IgD-negative memory B cell (primary cell): ENCODE measurements around the gene BBOX1. TPM values are rescaled to one million over a fixed set of nuclear protein-coding genes. Genes with fewer than 3 reads are reported as not detected.

Experiments
- H3K27ac Mint-ChIP-seq, 3 donors: one replicate each; pipeline ENCODE4 v1.8.0; 2020 to 2022; ENCODE audit warnings: mild to moderate bottlenecking in 3 of 3, mixed read lengths in 3 of 3, moderate library complexity in 1 of 3
- H3K27me3 Mint-ChIP-seq: one replicate; pipeline ENCODE4 v1.8.0; 2021; ENCODE audit warnings: mixed read lengths
- H3K36me3 Mint-ChIP-seq: one replicate; pipeline ENCODE4 v1.8.0; 2020; ENCODE audit warnings: mild to moderate bottlenecking, mixed read lengths
- H3K4me1 Mint-ChIP-seq, 3 donors: one replicate each; pipeline ENCODE4 v1.8.0; 2020 to 2022; ENCODE audit warnings: mixed read lengths in 3 of 3, mild to moderate bottlenecking in 1 of 3
- H3K4me3 Mint-ChIP-seq, 4 donors: one replicate each; pipeline ENCODE4 v1.8.0; 2020 to 2022; ENCODE audit warnings: mild to moderate bottlenecking in 4 of 4, mixed read lengths in 4 of 4, moderate library complexity in 3 of 4
- H3K9me3 Mint-ChIP-seq, 3 donors: one replicate each; pipeline ENCODE4 v1.8.0; 2020 to 2021; ENCODE audit warnings: mixed read lengths in 3 of 3, mild to moderate bottlenecking in 1 of 3
- polyA plus RNA-seq: library from polyadenylated mRNA; unstranded; fragments of 300-500 nt; fragmentation: Illumina TruSeq; gene quantifications from one replicate; pipeline ENCODE4 v1.2.3, GENCODE V29; 2021

Gene BBOX1
- polyA plus RNA-seq, 1 donor from 2014 or later = not detected

- Mint-ChIP-seq H3K4me1 (no peaks in the 10 kb centered on the region), H3K27me3 (no peaks in the 10 kb centered on the region), H3K27ac (no peak overlapping the region), H3K9me3 (peaks cover 3 to 5% (median 4%) of the 10 kb centered on the region in 3 donors), H3K4me3 (no peak overlapping the region), H3K36me3 (no peaks in the 10 kb centered on the region)
These were observed 14.6 kb downstream of the BBOX1 start for GRCh38 chr11:27055065-27055682.

GRCh38 chr11:27057091-27057780, 16.6 kb downstream of the BBOX1 start:
- peaks cover 4 to 5% (median 4%) of the 10 kb centered on the region in 3 donors for H3K9me3 Mint-ChIP-seq
- H3K36me3 Mint-ChIP-seq = no peaks in the 10 kb centered on the region
- no peaks in the 10 kb centered on the region for H3K4me1 Mint-ChIP-seq
- H3K27me3 Mint-ChIP-seq = no peaks in the 10 kb centered on the region
- no peak overlapping the region for H3K27ac Mint-ChIP-seq
- no peak overlapping the region for H3K4me3 Mint-ChIP-seq

- H3K27ac Mint-ChIP-seq = no peak overlapping the region
- H3K4me1 Mint-ChIP-seq = no peaks in the 10 kb centered on the region
- peaks cover 4 to 5% (median 4%) of the 10 kb centered on the region in 3 donors for H3K9me3 Mint-ChIP-seq
- H3K36me3 Mint-ChIP-seq = no peaks in the 10 kb centered on the region
- H3K27me3 Mint-ChIP-seq = no peaks in the 10 kb centered on the region
- H3K4me3 Mint-ChIP-seq = no peak overlapping the region
These were observed 17.8 kb downstream of the BBOX1 start for GRCh38 chr11:27058456-27058855.

GRCh38 chr11:27059431-27059830, 18.8 kb downstream of the BBOX1 start:
- Mint-ChIP-seq H3K4me3 (no peak overlapping the region), H3K27me3 (no peaks in the 10 kb centered on the region), H3K9me3 (peaks cover 4 to 5% (median 4%) of the 10 kb centered on the region in 3 donors)

DNA sequence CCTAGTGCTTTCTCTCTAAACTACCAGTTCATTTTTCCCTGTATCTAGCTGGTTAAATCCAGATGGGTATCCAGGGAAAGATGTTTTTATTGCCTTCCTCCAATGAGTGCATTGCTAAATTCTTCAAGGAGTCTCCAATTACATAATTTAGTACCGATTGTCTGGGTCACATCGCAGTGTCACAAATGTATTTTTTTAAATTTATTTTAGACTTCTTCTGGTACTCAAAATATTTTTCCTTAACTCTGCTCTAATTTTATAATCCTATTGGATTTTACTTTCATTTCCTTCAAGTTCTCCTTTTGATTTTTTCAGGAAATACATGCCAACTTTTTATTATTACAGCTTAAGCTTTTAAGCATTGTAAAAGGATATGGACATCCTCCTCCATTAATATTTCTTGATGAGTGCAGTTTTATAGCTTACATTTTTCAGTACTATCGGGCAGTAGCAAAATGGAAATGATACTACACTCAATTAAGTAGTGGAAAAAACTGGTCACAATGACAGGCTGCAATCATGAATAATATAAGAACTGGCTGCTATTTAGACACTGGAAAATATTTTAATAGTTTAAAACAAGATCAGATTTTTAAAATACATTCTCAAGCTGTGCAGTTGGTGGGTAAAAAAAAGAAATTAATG, 20.3 kb downstream of the BBOX1 start:
- no peaks in the 10 kb centered on the region for H3K27me3 Mint-ChIP-seq
- no peaks in the 10 kb centered on the region for H3K36me3 Mint-ChIP-seq
- H3K4me1 Mint-ChIP-seq = no peaks in the 10 kb centered on the region
- H3K9me3 Mint-ChIP-seq = peaks cover 3 to 5% (median 4%) of the 10 kb centered on the region in 3 donors
- H3K4me3 Mint-ChIP-seq = no peak overlapping the region
- no peak overlapping the region for H3K27ac Mint-ChIP-seq

More at GRCh38 chr11:27059431-27059830, 18.8 kb downstream of the BBOX1 start:
- H3K4me1 Mint-ChIP-seq = no peaks in the 10 kb centered on the region
- H3K27ac Mint-ChIP-seq = no peak overlapping the region
- no peaks in the 10 kb centered on the region for H3K36me3 Mint-ChIP-seq

- H3K9me3 Mint-ChIP-seq = peaks cover 3 to 5% (median 4%) of the 10 kb centered on the region in 3 donors
- H3K4me1 Mint-ChIP-seq = no peaks in the 10 kb centered on the region
- no peaks in the 10 kb centered on the region for H3K27me3 Mint-ChIP-seq
- no peak overlapping the region for H3K4me3 Mint-ChIP-seq
- H3K27ac Mint-ChIP-seq = no peak overlapping the region
- no peaks in the 10 kb centered on the region for H3K36me3 Mint-ChIP-seq
These were observed 20.8 kb downstream of the BBOX1 start for GRCh38 chr11:27061461-27061821.

DNA sequence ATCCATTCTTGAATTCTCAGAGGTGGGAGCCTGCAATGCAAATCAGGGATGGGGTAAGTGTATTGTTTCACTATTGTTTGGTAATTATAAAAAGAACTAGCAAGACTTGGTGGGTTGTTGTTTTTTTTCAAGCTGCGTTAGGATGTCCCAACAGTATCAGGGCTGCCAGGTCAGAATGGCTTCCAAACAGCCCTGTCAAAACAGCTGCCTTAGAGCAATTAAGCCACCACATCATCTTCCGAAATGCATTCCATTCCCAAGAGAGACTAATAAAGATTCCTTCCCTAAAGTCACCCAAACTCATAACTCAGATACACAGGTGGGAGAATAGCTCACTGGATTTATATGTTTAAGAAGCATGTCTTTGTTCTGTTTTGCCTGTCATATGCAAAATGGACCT, 23.5 kb downstream of the BBOX1 start:
- H3K4me3 Mint-ChIP-seq = no peak overlapping the region
- no peak overlapping the region for H3K27ac Mint-ChIP-seq
- no peaks in the 10 kb centered on the region for H3K4me1 Mint-ChIP-seq
- H3K27me3 Mint-ChIP-seq = no peaks in the 10 kb centered on the region
- H3K9me3 Mint-ChIP-seq = peaks cover 3 to 6% (median 3%) of the 10 kb centered on the region in 3 donors
- no peaks in the 10 kb centered on the region for H3K36me3 Mint-ChIP-seq

DNA sequence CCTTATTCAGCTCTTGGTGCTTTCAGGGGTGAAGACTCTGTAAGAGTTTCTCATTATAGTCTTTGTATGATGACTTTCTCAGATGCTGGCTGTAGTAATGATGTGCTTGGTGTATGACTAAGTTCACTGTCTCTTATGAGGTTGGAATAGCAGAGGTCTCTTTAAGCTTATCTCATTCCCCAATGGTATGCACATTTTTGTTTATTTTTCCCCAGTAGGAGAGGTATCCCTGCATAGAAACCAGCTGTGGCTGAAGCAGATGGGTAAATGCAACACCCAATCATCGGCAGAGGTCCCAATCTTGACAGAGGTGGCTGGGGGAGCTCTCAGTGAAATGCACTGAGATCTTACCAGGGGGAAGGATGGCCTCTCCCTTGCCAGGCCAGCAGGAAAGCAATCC, 34.6 kb downstream of the BBOX1 start:
- Mint-ChIP-seq H3K27me3 (peaks cover 1% of the 10 kb centered on the region), H3K4me1 (peaks cover 0 to 1% (median 0%) of the 10 kb centered on the region in 3 donors), H3K27ac (no peak overlapping the region), H3K36me3 (peaks cover 2% of the 10 kb centered on the region), H3K4me3 (no peak overlapping the region), H3K9me3 (peaks cover 0 to 8% (median 7%) of the 10 kb centered on the region in 3 donors)

DNA sequence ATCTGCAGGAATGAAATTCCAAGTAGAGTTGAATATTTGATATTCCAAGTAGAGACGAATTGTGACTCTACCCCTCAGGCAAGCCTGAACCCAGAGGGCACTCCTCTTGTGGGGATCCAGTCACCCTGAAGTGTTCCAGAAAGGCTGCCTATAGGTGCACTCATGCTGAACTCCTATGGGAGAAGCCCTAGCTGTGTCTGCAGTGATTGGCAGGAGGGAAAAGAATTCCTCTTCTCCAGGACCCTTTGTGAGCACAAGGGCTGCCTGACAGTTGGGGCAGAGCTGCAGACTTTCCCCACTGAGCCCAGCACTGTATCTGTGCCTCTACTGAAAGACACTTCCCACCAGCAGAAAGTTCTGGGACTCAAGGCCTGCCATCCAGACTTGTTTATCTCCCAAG, 35.0 kb downstream of the BBOX1 start:
- Mint-ChIP-seq H3K4me3 (no peak overlapping the region), H3K36me3 (peaks cover 2% of the 10 kb centered on the region), H3K9me3 (peaks cover 0 to 8% (median 2%) of the 10 kb centered on the region in 3 donors), H3K27me3 (no peaks in the 10 kb centered on the region), H3K4me1 (peaks cover 0 to 1% (median 0%) of the 10 kb centered on the region in 3 donors), H3K27ac (no peak overlapping the region)

DNA sequence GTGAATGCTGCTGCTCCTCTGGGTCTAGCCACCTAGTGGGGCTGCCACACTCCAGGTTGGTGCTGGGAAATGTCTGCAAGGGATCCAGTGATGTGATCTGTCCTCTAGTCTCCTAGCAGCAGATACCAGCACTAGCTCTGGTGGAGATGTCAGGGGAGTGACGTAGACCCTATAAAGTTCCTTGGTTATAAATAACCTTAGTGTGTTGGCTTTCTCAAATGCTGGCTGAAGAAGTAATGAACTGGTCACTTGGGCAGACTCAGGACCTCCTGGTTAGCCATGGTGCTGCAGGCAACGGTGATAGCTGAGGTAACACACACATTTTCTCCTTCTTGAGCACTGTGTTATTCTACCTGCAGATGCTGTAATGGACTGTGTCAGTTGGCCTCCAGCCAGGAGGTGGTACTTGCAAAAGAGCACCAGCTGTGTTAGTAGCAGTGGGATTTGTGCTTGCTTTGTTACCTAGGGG, 35.5 kb downstream of the BBOX1 start:
- H3K4me3 Mint-ChIP-seq = no peak overlapping the region
- peaks cover 0 to 8% (median 2%) of the 10 kb centered on the region in 3 donors for H3K9me3 Mint-ChIP-seq
- H3K36me3 Mint-ChIP-seq = peaks cover 2% of the 10 kb centered on the region
- H3K4me1 Mint-ChIP-seq = peaks cover 0 to 1% (median 0%) of the 10 kb centered on the region in 3 donors
- no peak overlapping the region for H3K27ac Mint-ChIP-seq
- H3K27me3 Mint-ChIP-seq = no peaks in the 10 kb centered on the region

- Mint-ChIP-seq H3K27ac (no peak overlapping the region), H3K9me3 (peaks cover 0 to 5% (median 4%) of the 10 kb centered on the region in 3 donors), H3K4me1 (peaks cover 0 to 1% (median 0%) of the 10 kb centered on the region in 3 donors), H3K36me3 (peaks cover 2% of the 10 kb centered on the region), H3K27me3 (no peaks in the 10 kb centered on the region), H3K4me3 (no peak overlapping the region)
These were observed 40.4 kb downstream of the BBOX1 start for GRCh38 chr11:27081056-27081455.

DNA sequence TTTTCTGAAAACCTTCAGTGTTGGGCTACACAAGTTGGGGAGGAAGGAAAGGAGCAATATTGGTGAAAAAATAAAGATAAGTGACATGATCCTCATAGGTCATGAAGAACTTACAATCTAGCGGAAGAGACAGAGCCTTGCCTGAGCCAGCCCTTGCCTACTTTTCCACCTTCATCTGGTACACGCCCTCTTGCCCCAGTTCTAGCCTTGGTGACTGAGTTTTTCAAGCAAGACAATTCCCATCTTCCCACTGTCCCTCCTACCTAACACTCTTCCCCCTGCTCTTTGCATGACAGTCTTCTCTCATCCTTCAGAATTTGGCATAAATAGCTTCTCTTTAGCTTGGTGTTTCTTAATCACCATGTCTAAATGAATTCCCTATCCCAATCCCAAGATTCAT, 42.6 kb downstream of the BBOX1 start:
- H3K4me1 Mint-ChIP-seq = no peaks in the 10 kb centered on the region
- no peak overlapping the region for H3K27ac Mint-ChIP-seq
- peaks cover 2% of the 10 kb centered on the region for H3K36me3 Mint-ChIP-seq
- no peaks in the 10 kb centered on the region for H3K27me3 Mint-ChIP-seq
- peaks cover 0 to 2% (median 0%) of the 10 kb centered on the region in 3 donors for H3K9me3 Mint-ChIP-seq
- no peak overlapping the region for H3K4me3 Mint-ChIP-seq

DNA sequence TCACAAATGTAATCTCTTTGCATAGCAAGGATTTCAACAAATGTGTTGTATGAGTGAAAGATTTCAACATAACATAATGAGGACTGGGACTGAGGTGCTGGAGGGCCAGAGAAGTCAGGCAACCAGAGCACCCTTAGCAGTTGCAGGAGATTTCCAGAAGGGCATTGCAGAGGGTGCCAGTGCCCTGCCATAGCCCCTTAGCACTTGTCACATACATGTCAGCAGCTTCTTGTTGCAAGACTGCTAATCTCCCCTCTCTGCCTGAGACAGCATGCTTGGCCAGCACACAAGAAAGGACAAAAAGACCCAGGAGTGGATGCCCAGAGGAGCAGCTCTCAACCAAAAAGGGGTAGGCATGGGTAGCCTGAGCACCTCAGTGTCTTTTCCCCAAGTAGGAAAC, 43.2 kb downstream of the BBOX1 start:
- H3K4me3 Mint-ChIP-seq = no peak overlapping the region
- H3K9me3 Mint-ChIP-seq = peaks cover 0 to 2% (median 0%) of the 10 kb centered on the region in 3 donors
- H3K36me3 Mint-ChIP-seq = peaks cover 2% of the 10 kb centered on the region
- H3K4me1 Mint-ChIP-seq = no peaks in the 10 kb centered on the region
- H3K27me3 Mint-ChIP-seq = no peaks in the 10 kb centered on the region
- no peak overlapping the region for H3K27ac Mint-ChIP-seq

GRCh38 chr11:27084518-27084917, 43.9 kb downstream of the BBOX1 start:
- Mint-ChIP-seq H3K4me3 (no peak overlapping the region), H3K27me3 (no peaks in the 10 kb centered on the region), H3K9me3 (peaks cover 0 to 2% (median under 1%) of the 10 kb centered on the region in 3 donors), H3K36me3 (peaks cover 2% of the 10 kb centered on the region), H3K4me1 (no peaks in the 10 kb centered on the region), H3K27ac (no peak overlapping the region)

- no peak overlapping the region for H3K4me3 Mint-ChIP-seq
- H3K36me3 Mint-ChIP-seq = no peaks in the 10 kb centered on the region
- H3K9me3 Mint-ChIP-seq = peaks cover 0 to 7% (median 2%) of the 10 kb centered on the region in 3 donors
- no peak overlapping the region for H3K27ac Mint-ChIP-seq
- no peaks in the 10 kb centered on the region for H3K27me3 Mint-ChIP-seq
- H3K4me1 Mint-ChIP-seq = no peaks in the 10 kb centered on the region
These were observed 44.5 kb downstream of the BBOX1 start for GRCh38 chr11:27085111-27085510.
